H1 (cell line): ENCODE measurements around the gene RPS6KC1. TPM values are rescaled to one million over a fixed set of nuclear protein-coding genes. Genes with fewer than 3 reads are reported as not detected.
"Not testable (repeated sequence)": the region's sequence is repeated elsewhere in the genome, so short reads cannot be mapped to it uniquely, and the experiment has no call there.

ENCODE experiments used
- CTCF ChIA-PET: fragments of 300-600 bp; sonication (Branson Sonifier 250); formaldehyde crosslinking; loops from one replicate; lab custom pipeline; 2021; ENCODE audit not compliant: partially characterized antibody; lab: Charles Lee
- POLR2A ChIA-PET: fragments of 300-600 bp; sonication (Branson Sonifier 250); formaldehyde crosslinking; loops from one replicate; lab custom pipeline; 2021; ENCODE audit warnings: inconsistent platforms; ENCODE audit not compliant: partially characterized antibody; lab: Charles Lee
- DNase-seq, 2 experiments: peaks; one replicate each; pipeline versions ENCODE4 v3.0.0 to v3.0.0-alpha.2; 2010 to 2022; ENCODE audit warnings: low spot score in 2 of 2, low read depth in 1 of 2, mixed read lengths in 1 of 2
- FAIRE-seq: peaks from 2 replicates; lab custom pipeline; 2011; peaks lifted over from hg19 to GRCh38; lab: Jason Lieb, UNC
- H2AFZ ChIP-seq: 2 replicates; pipeline ENCODE4 v1.8.1; 2012; ENCODE audit warnings: low read length, inconsistent platforms
- H2AK5ac ChIP-seq: 2 replicates; pipeline ENCODE4 v1.6.1; 2013; ENCODE audit warnings: low read depth, low read length
- H2BK120ac ChIP-seq: replicated peaks from 2 replicates; pipeline ENCODE3; 2013; ENCODE audit warnings: low read depth, low read length, inconsistent platforms
- H2BK12ac ChIP-seq: 2 replicates; pipeline ENCODE4 v1.6.1; 2013; ENCODE audit warnings: low read depth, low read length
- H2BK15ac ChIP-seq: 2 replicates; pipeline ENCODE4 v1.6.1; 2013; ENCODE audit warnings: low read length
- H2BK20ac ChIP-seq: 2 replicates; pipeline ENCODE4 v1.6.1; 2013; ENCODE audit warnings: low read length
- H2BK5ac ChIP-seq: 2 replicates; pipeline ENCODE4 v1.6.1; 2013; ENCODE audit warnings: low read depth, low read length
- H3K14ac ChIP-seq: 2 replicates; pipeline ENCODE4 v1.6.1; 2013; ENCODE audit warnings: inconsistent platforms; ENCODE audit not compliant: insufficient read length
- H3K18ac ChIP-seq: 2 replicates; pipeline ENCODE4 v1.6.1; 2013; ENCODE audit warnings: low read length; ENCODE audit errors: extremely low read depth
- H3K23ac ChIP-seq: 2 replicates; pipeline ENCODE4 v1.6.1; 2013; ENCODE audit warnings: inconsistent platforms; ENCODE audit not compliant: insufficient read length
- H3K23me2 ChIP-seq: 2 replicates; pipeline ENCODE4 v1.6.1; 2013; ENCODE audit warnings: low read depth, low read length
- H3K27ac ChIP-seq: 2 replicates; pipeline ENCODE4 v1.6.1; 2011; ENCODE audit warnings: low read depth, low read length, inconsistent platforms
- H3K27me3 ChIP-seq, 4 experiments: replicated peaks in 1 of 4; 1 replicate in 1 of 4; 2 replicates in 3 of 4; pipeline versions ENCODE4 v1.6.1 to v1.8.1; 2011 to 2013; ENCODE audit warnings: low read length in 3 of 4, mild to moderate bottlenecking in 3 of 4, inconsistent platforms in 2 of 4, mixed read lengths in 2 of 4, moderate library complexity in 1 of 4; ENCODE audit not compliant: control insufficient read depth in 3 of 4, insufficient read depth in 3 of 4; ENCODE audit errors: extremely low read depth in 1 of 4
- H3K36me3 ChIP-seq, 4 experiments: 2 replicates each; pipeline versions ENCODE4 v1.6.1 to v1.8.1; 2011 to 2013; ENCODE audit warnings: mild to moderate bottlenecking in 4 of 4, low read length in 3 of 4, moderate library complexity in 2 of 4, control low read depth in 1 of 4, inconsistent platforms in 1 of 4; ENCODE audit not compliant: insufficient read depth in 4 of 4, control insufficient read depth in 2 of 4
- H3K4ac ChIP-seq: replicated peaks from 2 replicates; pipeline ENCODE3; 2013; ENCODE audit warnings: low read length, low read depth, mixed read lengths, inconsistent platforms; ENCODE audit not compliant: insufficient read length
- H3K4me1 ChIP-seq, 4 experiments: replicated peaks in 1 of 4; 1 replicate in 1 of 4; 2 replicates in 3 of 4; pipeline versions ENCODE4 v1.6.1 to v1.8.1; 2011 to 2013; ENCODE audit warnings: low read length in 3 of 4, inconsistent platforms in 2 of 4, mixed read lengths in 1 of 4; ENCODE audit not compliant: insufficient read depth in 4 of 4, control insufficient read depth in 3 of 4
- H3K4me2 ChIP-seq, 2 experiments: 2 replicates each; pipeline versions ENCODE4 v1.6.1 to v1.8.1; 2011 to 2013; ENCODE audit warnings: low read depth in 2 of 2, low read length in 2 of 2, control low read depth in 1 of 2, inconsistent platforms in 1 of 2, mild to moderate bottlenecking in 1 of 2; ENCODE audit not compliant: insufficient read depth in 1 of 2
- H3K4me3 ChIP-seq, 4 experiments: fragments of 200-600, 300-600 bp in 1 of 4; sonication (generic), shearing (Covaris generic), sonication (Bioruptor Twin) in 1 of 4; 2 replicates each; pipeline versions ENCODE4 v1.5.1 to v1.8.1; 2011 to 2016; ENCODE audit warnings: low read length in 4 of 4, low read depth in 3 of 4, control low read depth in 2 of 4, inconsistent platforms in 2 of 4, mild to moderate bottlenecking in 2 of 4, mixed read lengths in 1 of 4, moderate library complexity in 1 of 4; ENCODE audit not compliant: insufficient read depth in 2 of 4; ENCODE audit errors: extremely low read depth in 1 of 4
- H3K56ac ChIP-seq: replicated peaks from 2 replicates; pipeline ENCODE3; 2013; ENCODE audit warnings: low read depth, mild to moderate bottlenecking, mixed read lengths, low read length, inconsistent platforms; ENCODE audit not compliant: insufficient read length
- H3K79me1 ChIP-seq: 2 replicates; pipeline ENCODE4 v1.6.1; 2013; ENCODE audit warnings: low read depth, low read length, control low read depth
- H3K79me2 ChIP-seq, 2 experiments: 2 replicates each; pipeline versions ENCODE4 v1.6.1 to v1.8.1; 2012 to 2013; ENCODE audit warnings: low read length in 2 of 2, mild to moderate bottlenecking in 2 of 2, inconsistent platforms in 1 of 2; ENCODE audit not compliant: insufficient read depth in 2 of 2, control insufficient read depth in 1 of 2
- H3K9ac ChIP-seq, 4 experiments: replicated peaks in 1 of 4; 1 replicate in 1 of 4; 2 replicates in 3 of 4; pipeline versions ENCODE4 v1.6.1 to v1.8.1; 2011 to 2013; ENCODE audit warnings: low read depth in 3 of 4, low read length in 3 of 4, control low read depth in 2 of 4, mild to moderate bottlenecking in 2 of 4, moderate library complexity in 2 of 4, inconsistent platforms in 1 of 4; ENCODE audit errors: extremely low read depth in 1 of 4
- H3K9me3 ChIP-seq, 2 experiments: 2 replicates each; pipeline versions ENCODE4 v1.6.1 to v1.8.1; 2012 to 2013; ENCODE audit warnings: mild to moderate bottlenecking in 2 of 2, moderate library complexity in 2 of 2, control low read depth in 1 of 2, inconsistent platforms in 1 of 2, low read depth in 1 of 2, low read length in 1 of 2, mixed read lengths in 1 of 2; ENCODE audit not compliant: insufficient read depth in 2 of 2
- H4K20me1 ChIP-seq, 2 experiments: replicated peaks in 1 of 2; 2 replicates each; pipeline versions ENCODE3 to v1.8.1; 2011 to 2013; ENCODE audit warnings: inconsistent platforms in 2 of 2, low read length in 2 of 2, mild to moderate bottlenecking in 1 of 2; ENCODE audit not compliant: insufficient read depth in 2 of 2, control insufficient read depth in 1 of 2
- H4K5ac ChIP-seq: 2 replicates; pipeline ENCODE4 v1.6.1; 2013; ENCODE audit warnings: low read length, low read depth, mixed read lengths, inconsistent platforms; ENCODE audit not compliant: insufficient read length
- H4K8ac ChIP-seq: 2 replicates; pipeline ENCODE4 v1.8.0; 2013; ENCODE audit warnings: mild to moderate bottlenecking, moderate library complexity, low read length, inconsistent platforms; ENCODE audit not compliant: insufficient read depth; ENCODE audit errors: extremely low read depth
- H4K91ac ChIP-seq: replicated peaks from 2 replicates; pipeline ENCODE3; 2013; ENCODE audit warnings: low read length, mixed read lengths, inconsistent platforms; ENCODE audit not compliant: insufficient read length
- WGBS, 2 experiments: shearing (Covaris generic) in 1 of 2; methylation state at CpG; one replicate each; pipeline versions ENCODE4 v1.1.6 to v1.1.7; 2013 to 2015; ENCODE audit warnings: low lambda C conversion rate in 2 of 2, mixed read lengths in 2 of 2, inconsistent platforms in 1 of 2, low coverage in 1 of 2, missing lambda C conversion rate in 1 of 2; ENCODE audit not compliant: insufficient replicate concordance in 2 of 2, insufficient coverage in 1 of 2, insufficient read length in 1 of 2; ENCODE audit errors: extremely low coverage in 1 of 2, missing lambda C conversion rate in 1 of 2; 5-methylcytosine and 5-hydroxymethylcytosine counted together
- polyA plus RNA-seq, 7 experiments: library from polyadenylated mRNA; depleted of rRNA in 3 of 7; stranded (reverse) in 5 of 7; unstranded in 2 of 7; fragments of >200 nt in 5 of 7; fragments of 200-250 nt in 2 of 7; gene quantifications; 1 replicate in 5 of 7; 2 replicates in 1 of 7; 4 replicates in 1 of 7; pipeline versions ENCODE4 v1.2.1 to v1.2.3, GENCODE V29; 2011 to 2013; ENCODE audit warnings: missing spikeins in 2 of 7, mixed read lengths in 2 of 7
- total RNA-seq: library from RNA; stranded (reverse); fragmentation: NEBNext Ultra II Directional; extraction: Animal tissue kit (Norgen Biotek cat#: 25700); gene quantifications from 2 replicates; pipeline ENCODE4 v1.2.1, GENCODE V29; 2021

The RPS6KC1 gene
- total and polyA plus RNA-seq, 2 of the 8 experiments (the other 6 are each of a cell fraction or from before 2014, with no cell fraction given) = 4.9 to 17.6 TPM

DNA sequence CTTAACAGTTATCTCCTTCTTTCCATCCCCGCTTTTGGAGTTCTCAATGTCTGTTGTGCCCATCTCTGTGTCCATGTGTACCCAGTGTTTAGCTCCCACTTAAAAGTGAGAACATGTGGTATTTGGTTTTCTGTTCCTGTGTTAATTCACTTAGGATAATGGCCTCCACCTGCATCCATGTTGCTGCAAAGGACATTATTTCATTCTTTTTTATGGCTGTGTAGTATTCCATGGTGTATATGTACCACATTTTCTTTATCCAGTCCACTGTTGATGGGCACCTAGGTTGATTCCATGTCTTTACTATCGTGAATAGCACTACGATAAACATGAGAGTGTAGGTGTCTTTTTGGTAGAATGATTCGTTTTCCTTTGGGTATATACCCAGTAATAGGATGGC, 49.5 kb downstream of the RPS6KC1 start:
- H2BK15ac ChIP-seq, H4K5ac ChIP-seq, DNase-seq, POLR2A ChIA-PET, H3K9me3 ChIP-seq, CTCF ChIA-PET, H3K4me2 ChIP-seq, FAIRE-seq, H2BK20ac ChIP-seq, H3K18ac ChIP-seq, H2BK5ac ChIP-seq, H3K14ac ChIP-seq, H3K56ac ChIP-seq, H3K36me3 ChIP-seq, H3K4ac ChIP-seq, H2AFZ ChIP-seq, H3K27me3 ChIP-seq, H3K27ac ChIP-seq, H2AK5ac ChIP-seq, H4K8ac ChIP-seq, H3K4me1 ChIP-seq, H3K4me3 ChIP-seq, H2BK120ac ChIP-seq, H3K23me2 ChIP-seq, H4K20me1 ChIP-seq, H2BK12ac ChIP-seq, H4K91ac ChIP-seq, H3K9ac ChIP-seq, H3K79me2 ChIP-seq, H3K23ac ChIP-seq, H3K79me1 ChIP-seq: not testable (repeated sequence)
- WGBS, 2 experiments = 92% methylated on average over 4 of the region's 4 CpGs; no CpG with 5 or more reads in 1 of the 2 experiments
